GM19193 (cell line): ENCODE measurements around the gene SDK1.

Experiments used
- POLR2A ChIP-seq: IDR thresholded peaks from 4 replicates; pipeline ENCODE4 v1.6.1; 2011; ENCODE audit not compliant: insufficient read depth, insufficient read length; ENCODE audit errors: extremely low read depth

Gene SDK1

GRCh38 chr7:3636131-3636860, 335.2 kb downstream of the SDK1 start:
- TF ChIP-seq POLR2A = no peak

GRCh38 chr7:3639253-3639652, 338.2 kb downstream of the SDK1 start:
- no peak for TF ChIP-seq POLR2A

GRCh38 chr7:3641582-3641981, 340.5 kb downstream of the SDK1 start:
- no peak for TF ChIP-seq POLR2A

GRCh38 chr7:3643091-3643490, 342.0 kb downstream of the SDK1 start:
- no peak for TF ChIP-seq POLR2A

GRCh38 chr7:3648276-3648675, 347.2 kb downstream of the SDK1 start:
- TF ChIP-seq POLR2A = no peak

- no peak for TF ChIP-seq POLR2A
These were observed 348.2 kb downstream of the SDK1 start for GRCh38 chr7:3649250-3649649.

- TF ChIP-seq POLR2A = no peak
These were observed 348.8 kb downstream of the SDK1 start for GRCh38 chr7:3649678-3650440.

- no peak for TF ChIP-seq POLR2A
These were observed 349.8 kb downstream of the SDK1 start for GRCh38 chr7:3650844-3651243.

GRCh38 chr7:3655635-3656034, 354.6 kb downstream of the SDK1 start:
- TF ChIP-seq POLR2A = no peak

GRCh38 chr7:3657206-3657605, 356.2 kb downstream of the SDK1 start:
- no peak for TF ChIP-seq POLR2A

GRCh38 chr7:3668743-3669142, 367.7 kb downstream of the SDK1 start:
- no peak for TF ChIP-seq POLR2A

GRCh38 chr7:3670898-3671297, 369.8 kb downstream of the SDK1 start:
- no peak for TF ChIP-seq POLR2A

- TF ChIP-seq POLR2A = no peak
These were observed 372.5 kb downstream of the SDK1 start for GRCh38 chr7:3673524-3673923.

GRCh38 chr7:3678314-3678810, 377.3 kb downstream of the SDK1 start:
- no peak for TF ChIP-seq POLR2A

GRCh38 chr7:3682028-3682710, 381.1 kb downstream of the SDK1 start:
- no peak for TF ChIP-seq POLR2A

- TF ChIP-seq POLR2A = no peak
These were observed 382.8 kb downstream of the SDK1 start for GRCh38 chr7:3683546-3684539.
